K562 (cell line): ENCODE data around the gene MRPL28. TPM values are rescaled to one million over a fixed set of nuclear protein-coding genes. Genes with fewer than 3 reads are reported as not detected.

Experiments used
- CCNT2 ChIP-seq: IDR thresholded peaks from 2 replicates; pipeline ENCODE4 v1.6.1; 2011; ENCODE audit warnings: borderline replicate concordance, low read depth, mild to moderate bottlenecking, moderate library complexity, mixed read lengths, low read length; ENCODE audit not compliant: insufficient read length; ENCODE audit errors: extremely low read depth
- DIDO1 ChIP-seq: fragments of 450-650 bp; IDR thresholded peaks from 2 replicates; pipeline ENCODE4 v1.6.1; 2016; ENCODE audit warnings: low read depth, missing biosample characterization, missing genetic modification characterization
- DNMT1 ChIP-seq: fragments of 450-650 bp; IDR thresholded peaks from 2 replicates; pipeline ENCODE4 v1.6.1; 2016; ENCODE audit warnings: antibody characterized with exemption, mild to moderate bottlenecking
- MAFG ChIP-seq: fragments of 450-650 bp; conservative IDR thresholded peaks from 2 replicates; pipeline ENCODE4 v1.6.1; 2016; ENCODE audit warnings: missing genetic modification characterization, missing compliant biosample characterization
- SPI1 ChIP-seq: IDR thresholded peaks from 2 replicates; pipeline ENCODE4 v1.6.1; 2011; ENCODE audit warnings: low read depth, low read length, control low read depth, borderline replicate concordance
- TAF9B ChIP-seq: fragments of 450-650 bp; IDR thresholded peaks from 2 replicates; pipeline ENCODE4 v1.6.1; 2018; ENCODE audit warnings: mild to moderate bottlenecking; ENCODE audit not compliant: partially characterized antibody
- polyA plus RNA-seq, 8 experiments: library from polyadenylated mRNA; depleted of rRNA in 4 of 8; stranded (reverse) in 5 of 8; unstranded in 3 of 8; fragments of >200 nt; fragmentation: Nextera tagmentation in 2 of 8; fragmentation: Illumina TruSeq in 1 of 8; extraction: Ambion mirVana in 2 of 8; extraction: Trizol in 1 of 8; gene quantifications; 2 replicates each; pipeline versions ENCODE4 v1.2.1 to v1.2.3, GENCODE V29; 2011 to 2014; ENCODE audit warnings: inconsistent platforms in 1 of 8, missing spikeins in 1 of 8
- total RNA-seq, 7 experiments: library from RNA; depleted of rRNA in 6 of 7; stranded (reverse); fragments of >200 nt in 6 of 7; fragmentation: Illumina TruSeq in 2 of 7; extraction: Trizol in 2 of 7; gene quantifications; 2 replicates each; pipeline versions ENCODE4 v1.2.1 to v1.2.3, GENCODE V29; 2011 to 2021; ENCODE audit warnings: low replicate concordance in 1 of 7
- TF ChIP-seq, protein P1 (sequence below): fragments of 200-600 bp; sonication (generic); IDR thresholded peaks from one replicate; pipeline ENCODE4 v1.6.1; 2012; ENCODE audit warnings: mild to moderate bottlenecking, low read depth, low read length, inconsistent platforms
- TF ChIP-seq, protein P2 (sequence below), 3 experiments: fragments of 200-800 bp in 1 of 3; sonication (Bioruptor generic) in 1 of 3; sonication (generic) in 1 of 3; formaldehyde crosslinking in 1 of 3; IDR thresholded peaks; 2 replicates each; pipeline versions ENCODE4 v1.6.1 to v1.8.0; 2016 to 2022; ENCODE audit warnings: mild to moderate bottlenecking in 2 of 3, missing compliant biosample characterization in 2 of 3, missing genetic modification characterization in 2 of 3, missing genetic modification reagents in 1 of 3
- TF ChIP-seq, protein P3 (sequence below), 2 experiments: fragments of 450-650 bp in 1 of 2; IDR thresholded peaks; 2 replicates each; pipeline ENCODE4 v1.6.1; 2011 to 2017; ENCODE audit warnings: low read depth in 2 of 2, antibody characterized with exemption in 1 of 2, borderline replicate concordance in 1 of 2, low read length in 1 of 2, mild to moderate bottlenecking in 1 of 2, mixed read lengths in 1 of 2; ENCODE audit not compliant: control insufficient read depth in 1 of 2

MRPL28 gene
- total and polyA plus RNA-seq, 9 of the 15 experiments (the other 6 are each of a cell fraction or from before 2014, with no cell fraction given) = 2.5 to 323 (median 175) TPM

DNA sequence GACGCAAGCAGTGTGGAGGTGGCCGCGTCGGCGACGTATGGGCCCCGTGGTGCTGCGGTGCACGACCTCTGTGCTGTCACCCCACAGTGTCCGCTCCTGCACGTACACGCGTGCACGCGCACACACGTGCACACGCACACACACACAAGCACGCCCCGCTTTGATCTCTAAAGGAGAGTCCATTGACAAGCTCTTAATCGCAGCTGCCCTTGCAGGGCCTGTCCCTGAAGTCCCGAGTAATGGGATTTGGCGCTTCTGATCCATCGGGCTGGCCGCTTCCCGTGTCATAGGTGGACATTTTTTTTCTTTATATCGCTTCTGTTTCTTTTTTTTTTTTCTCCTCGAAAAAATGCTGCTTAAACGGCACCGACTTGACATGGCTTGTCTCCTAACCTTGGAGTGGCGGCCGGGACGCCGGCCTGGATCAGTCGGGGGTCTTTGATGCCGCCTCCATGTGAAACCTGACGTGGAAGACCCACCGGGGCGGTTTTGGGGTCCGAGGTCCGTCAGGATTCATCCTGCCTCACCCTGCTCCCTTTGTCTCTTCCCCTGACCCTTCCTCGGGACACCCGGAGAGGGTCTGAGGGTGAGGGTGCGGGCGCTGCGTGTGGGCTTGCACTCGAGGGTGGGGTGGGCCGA, 9.5 kb downstream of the MRPL28 start (continued):
- TF ChIP-seq, protein P1, sequence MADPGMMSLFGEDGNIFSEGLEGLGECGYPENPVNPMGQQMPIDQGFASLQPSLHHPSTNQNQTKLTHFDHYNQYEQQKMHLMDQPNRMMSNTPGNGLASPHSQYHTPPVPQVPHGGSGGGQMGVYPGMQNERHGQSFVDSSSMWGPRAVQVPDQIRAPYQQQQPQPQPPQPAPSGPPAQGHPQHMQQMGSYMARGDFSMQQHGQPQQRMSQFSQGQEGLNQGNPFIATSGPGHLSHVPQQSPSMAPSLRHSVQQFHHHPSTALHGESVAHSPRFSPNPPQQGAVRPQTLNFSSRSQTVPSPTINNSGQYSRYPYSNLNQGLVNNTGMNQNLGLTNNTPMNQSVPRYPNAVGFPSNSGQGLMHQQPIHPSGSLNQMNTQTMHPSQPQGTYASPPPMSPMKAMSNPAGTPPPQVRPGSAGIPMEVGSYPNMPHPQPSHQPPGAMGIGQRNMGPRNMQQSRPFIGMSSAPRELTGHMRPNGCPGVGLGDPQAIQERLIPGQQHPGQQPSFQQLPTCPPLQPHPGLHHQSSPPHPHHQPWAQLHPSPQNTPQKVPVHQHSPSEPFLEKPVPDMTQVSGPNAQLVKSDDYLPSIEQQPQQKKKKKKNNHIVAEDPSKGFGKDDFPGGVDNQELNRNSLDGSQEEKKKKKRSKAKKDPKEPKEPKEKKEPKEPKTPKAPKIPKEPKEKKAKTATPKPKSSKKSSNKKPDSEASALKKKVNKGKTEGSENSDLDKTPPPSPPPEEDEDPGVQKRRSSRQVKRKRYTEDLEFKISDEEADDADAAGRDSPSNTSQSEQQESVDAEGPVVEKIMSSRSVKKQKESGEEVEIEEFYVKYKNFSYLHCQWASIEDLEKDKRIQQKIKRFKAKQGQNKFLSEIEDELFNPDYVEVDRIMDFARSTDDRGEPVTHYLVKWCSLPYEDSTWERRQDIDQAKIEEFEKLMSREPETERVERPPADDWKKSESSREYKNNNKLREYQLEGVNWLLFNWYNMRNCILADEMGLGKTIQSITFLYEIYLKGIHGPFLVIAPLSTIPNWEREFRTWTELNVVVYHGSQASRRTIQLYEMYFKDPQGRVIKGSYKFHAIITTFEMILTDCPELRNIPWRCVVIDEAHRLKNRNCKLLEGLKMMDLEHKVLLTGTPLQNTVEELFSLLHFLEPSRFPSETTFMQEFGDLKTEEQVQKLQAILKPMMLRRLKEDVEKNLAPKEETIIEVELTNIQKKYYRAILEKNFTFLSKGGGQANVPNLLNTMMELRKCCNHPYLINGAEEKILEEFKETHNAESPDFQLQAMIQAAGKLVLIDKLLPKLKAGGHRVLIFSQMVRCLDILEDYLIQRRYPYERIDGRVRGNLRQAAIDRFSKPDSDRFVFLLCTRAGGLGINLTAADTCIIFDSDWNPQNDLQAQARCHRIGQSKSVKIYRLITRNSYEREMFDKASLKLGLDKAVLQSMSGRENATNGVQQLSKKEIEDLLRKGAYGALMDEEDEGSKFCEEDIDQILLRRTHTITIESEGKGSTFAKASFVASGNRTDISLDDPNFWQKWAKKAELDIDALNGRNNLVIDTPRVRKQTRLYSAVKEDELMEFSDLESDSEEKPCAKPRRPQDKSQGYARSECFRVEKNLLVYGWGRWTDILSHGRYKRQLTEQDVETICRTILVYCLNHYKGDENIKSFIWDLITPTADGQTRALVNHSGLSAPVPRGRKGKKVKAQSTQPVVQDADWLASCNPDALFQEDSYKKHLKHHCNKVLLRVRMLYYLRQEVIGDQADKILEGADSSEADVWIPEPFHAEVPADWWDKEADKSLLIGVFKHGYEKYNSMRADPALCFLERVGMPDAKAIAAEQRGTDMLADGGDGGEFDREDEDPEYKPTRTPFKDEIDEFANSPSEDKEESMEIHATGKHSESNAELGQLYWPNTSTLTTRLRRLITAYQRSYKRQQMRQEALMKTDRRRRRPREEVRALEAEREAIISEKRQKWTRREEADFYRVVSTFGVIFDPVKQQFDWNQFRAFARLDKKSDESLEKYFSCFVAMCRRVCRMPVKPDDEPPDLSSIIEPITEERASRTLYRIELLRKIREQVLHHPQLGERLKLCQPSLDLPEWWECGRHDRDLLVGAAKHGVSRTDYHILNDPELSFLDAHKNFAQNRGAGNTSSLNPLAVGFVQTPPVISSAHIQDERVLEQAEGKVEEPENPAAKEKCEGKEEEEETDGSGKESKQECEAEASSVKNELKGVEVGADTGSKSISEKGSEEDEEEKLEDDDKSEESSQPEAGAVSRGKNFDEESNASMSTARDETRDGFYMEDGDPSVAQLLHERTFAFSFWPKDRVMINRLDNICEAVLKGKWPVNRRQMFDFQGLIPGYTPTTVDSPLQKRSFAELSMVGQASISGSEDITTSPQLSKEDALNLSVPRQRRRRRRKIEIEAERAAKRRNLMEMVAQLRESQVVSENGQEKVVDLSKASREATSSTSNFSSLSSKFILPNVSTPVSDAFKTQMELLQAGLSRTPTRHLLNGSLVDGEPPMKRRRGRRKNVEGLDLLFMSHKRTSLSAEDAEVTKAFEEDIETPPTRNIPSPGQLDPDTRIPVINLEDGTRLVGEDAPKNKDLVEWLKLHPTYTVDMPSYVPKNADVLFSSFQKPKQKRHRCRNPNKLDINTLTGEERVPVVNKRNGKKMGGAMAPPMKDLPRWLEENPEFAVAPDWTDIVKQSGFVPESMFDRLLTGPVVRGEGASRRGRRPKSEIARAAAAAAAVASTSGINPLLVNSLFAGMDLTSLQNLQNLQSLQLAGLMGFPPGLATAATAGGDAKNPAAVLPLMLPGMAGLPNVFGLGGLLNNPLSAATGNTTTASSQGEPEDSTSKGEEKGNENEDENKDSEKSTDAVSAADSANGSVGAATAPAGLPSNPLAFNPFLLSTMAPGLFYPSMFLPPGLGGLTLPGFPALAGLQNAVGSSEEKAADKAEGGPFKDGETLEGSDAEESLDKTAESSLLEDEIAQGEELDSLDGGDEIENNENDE = no peak
- TF ChIP-seq MAFG (tag) (no peak), CCNT2 (no peak), TAF9B (no peak), DNMT1 (no peak), SPI1 (no peak), DIDO1 (tag) (no peak)
- TF ChIP-seq, protein P2, sequence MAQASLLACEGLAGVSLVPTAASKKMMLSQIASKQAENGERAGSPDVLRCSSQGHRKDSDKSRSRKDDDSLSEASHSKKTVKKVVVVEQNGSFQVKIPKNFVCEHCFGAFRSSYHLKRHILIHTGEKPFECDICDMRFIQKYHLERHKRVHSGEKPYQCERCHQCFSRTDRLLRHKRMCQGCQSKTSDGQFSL (CRISPR knock-in tag; IDR thresholded peaks at IDR 0.05) = no peak
- TF ChIP-seq, protein P2 (tag; IDR thresholded peaks at IDR 0.05) = no peak
- TF ChIP-seq, protein P3, sequence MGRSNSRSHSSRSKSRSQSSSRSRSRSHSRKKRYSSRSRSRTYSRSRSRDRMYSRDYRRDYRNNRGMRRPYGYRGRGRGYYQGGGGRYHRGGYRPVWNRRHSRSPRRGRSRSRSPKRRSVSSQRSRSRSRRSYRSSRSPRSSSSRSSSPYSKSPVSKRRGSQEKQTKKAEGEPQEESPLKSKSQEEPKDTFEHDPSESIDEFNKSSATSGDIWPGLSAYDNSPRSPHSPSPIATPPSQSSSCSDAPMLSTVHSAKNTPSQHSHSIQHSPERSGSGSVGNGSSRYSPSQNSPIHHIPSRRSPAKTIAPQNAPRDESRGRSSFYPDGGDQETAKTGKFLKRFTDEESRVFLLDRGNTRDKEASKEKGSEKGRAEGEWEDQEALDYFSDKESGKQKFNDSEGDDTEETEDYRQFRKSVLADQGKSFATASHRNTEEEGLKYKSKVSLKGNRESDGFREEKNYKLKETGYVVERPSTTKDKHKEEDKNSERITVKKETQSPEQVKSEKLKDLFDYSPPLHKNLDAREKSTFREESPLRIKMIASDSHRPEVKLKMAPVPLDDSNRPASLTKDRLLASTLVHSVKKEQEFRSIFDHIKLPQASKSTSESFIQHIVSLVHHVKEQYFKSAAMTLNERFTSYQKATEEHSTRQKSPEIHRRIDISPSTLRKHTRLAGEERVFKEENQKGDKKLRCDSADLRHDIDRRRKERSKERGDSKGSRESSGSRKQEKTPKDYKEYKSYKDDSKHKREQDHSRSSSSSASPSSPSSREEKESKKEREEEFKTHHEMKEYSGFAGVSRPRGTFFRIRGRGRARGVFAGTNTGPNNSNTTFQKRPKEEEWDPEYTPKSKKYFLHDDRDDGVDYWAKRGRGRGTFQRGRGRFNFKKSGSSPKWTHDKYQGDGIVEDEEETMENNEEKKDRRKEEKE (IDR thresholded peaks at IDR 0.05; ENCODE audit: borderline replicate concordance in 1 of 2, control insufficient read depth in 1 of 2, low read depth in 2 of 2, low read length in 1 of 2) = no peak
